ENCODE measurements around the gene PLXND1.

GRCh38 chr3:129514110-129514509, 92.4 kb downstream of the PLXND1 start:
- TF ChIP-seq CTCF (IDR thresholded peaks at IDR 0.05) (no peak), EZH2 (IDR thresholded peaks at IDR 0.05) (no peak), EZH2phosphoT487 (IDR thresholded peaks at IDR 0.05) (no peak)

Measured in neural progenitor cell (in vitro differentiated cells).